Measurements from ENCODE around the gene ACER3.
"Not testable (repeated sequence)": the region's sequence is repeated elsewhere in the genome, so short reads cannot be mapped to it uniquely, and the experiment has no call there.

Gene ACER3

GRCh38 chr11:76837696-76838677 lies 22.7 kb upstream of the ACER3 start:
- DNase-seq = no peak

GRCh38 chr11:76838678-76839068 lies 22.0 kb upstream of the ACER3 start:
- DNase-seq = no peak

GRCh38 chr11:76839311-76839710 lies 21.4 kb upstream of the ACER3 start:
- DNase-seq = no peak

GRCh38 chr11:76841923-76842452 lies 18.7 kb upstream of the ACER3 start:
- no peak for DNase-seq

GRCh38 chr11:76843907-76844306 lies 16.8 kb upstream of the ACER3 start:
- no peak for DNase-seq

GRCh38 chr11:76844511-76844910 lies 16.2 kb upstream of the ACER3 start:
- DNase-seq = no peak

GRCh38 chr11:76845069-76845468 lies 15.6 kb upstream of the ACER3 start:
- no peak for DNase-seq

GRCh38 chr11:76846441-76846840 lies 14.3 kb upstream of the ACER3 start:
- no peak for DNase-seq

- DNase-seq = no peak
Observed at GRCh38 chr11:76849376-76849775, 11.3 kb upstream of the ACER3 start.

- DNase-seq = no peak
Observed at GRCh38 chr11:76850130-76850529, 10.6 kb upstream of the ACER3 start.

- no peak for DNase-seq
Observed at GRCh38 chr11:76850815-76851214, 9.9 kb upstream of the ACER3 start.

- DNase-seq = no peak
Observed at GRCh38 chr11:76854709-76855108, 6.0 kb upstream of the ACER3 start.

GRCh38 chr11:76855670-76856069 lies 5.0 kb upstream of the ACER3 start:
- DNase-seq = not testable (repeated sequence)

- no peak for DNase-seq
Observed at GRCh38 chr11:76856106-76856505, 4.6 kb upstream of the ACER3 start.

GRCh38 chr11:76856571-76856970 lies 4.1 kb upstream of the ACER3 start:
- DNase-seq = no peak

GRCh38 chr11:76857781-76858410 lies 2.8 kb upstream of the ACER3 start:
- no peak for DNase-seq

GRCh38 chr11:76859708-76860227 lies 950 bp upstream of the ACER3 start:
- no peak for DNase-seq

- DNase-seq = no peak
Observed at GRCh38 chr11:76861490-76861953, 804 bp downstream of the ACER3 start.

- not testable (repeated sequence) for DNase-seq
Observed at GRCh38 chr11:76862794-76863193, 2.1 kb downstream of the ACER3 start.

GRCh38 chr11:76863196-76863777 lies 2.6 kb downstream of the ACER3 start:
- no peak for DNase-seq

GRCh38 chr11:76872959-76873827 lies 12.5 kb downstream of the ACER3 start:
- DNase-seq = no peak

- no peak for DNase-seq
Observed at GRCh38 chr11:76878014-76878413, 17.3 kb downstream of the ACER3 start.
